Measurements from ENCODE around the gene ARL8B. TPM values are rescaled to one million over a fixed set of nuclear protein-coding genes. Genes with fewer than 3 reads are reported as not detected.
"Not testable (repeated sequence)": the region's sequence is repeated elsewhere in the genome, so short reads cannot be mapped to it uniquely, and the experiment has no call there.

Gene ARL8B
- total and polyA plus RNA-seq, 8 donors, result 60.3 to 93.9 (median 70.2) TPM

DNA sequence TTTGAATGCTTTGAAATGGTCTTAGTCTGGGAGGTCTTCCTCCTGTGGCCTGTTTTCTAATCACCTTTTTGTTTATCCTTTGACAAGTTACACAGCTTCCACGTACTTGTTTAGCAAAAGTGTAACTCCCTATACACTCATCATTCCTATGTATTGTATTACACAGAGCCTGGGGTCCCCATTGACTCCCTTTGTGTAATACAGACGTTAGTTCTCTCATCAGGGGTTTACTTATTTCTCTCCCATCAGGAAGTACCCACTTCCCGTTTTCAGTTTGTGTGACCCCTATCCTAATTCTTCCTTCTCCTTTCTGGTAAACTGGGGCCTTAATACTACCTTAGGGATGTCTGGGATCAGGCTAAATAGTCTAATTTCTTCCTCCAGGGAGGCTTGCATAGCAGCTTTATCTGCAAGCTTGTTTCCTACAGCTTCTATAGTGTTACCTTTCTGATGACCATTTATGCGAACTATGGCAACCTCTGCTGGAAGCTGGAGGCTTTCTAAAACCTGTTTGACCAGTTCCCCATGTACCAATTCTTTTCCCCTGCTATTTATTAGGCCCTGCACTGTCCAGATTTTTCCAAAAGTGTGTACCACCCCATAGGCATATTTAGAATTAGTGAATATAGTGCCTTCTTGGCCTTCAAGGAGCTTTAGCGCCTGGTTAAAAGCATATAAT lies 22.4 kb downstream of the ARL8B start:
- Histone ChIP-seq H3K27me3 (no peaks in the 10 kb centered on the region), H3K9me3 (no peaks in the 10 kb centered on the region), H3K36me3 (peaks cover 0 to 9% of the 10 kb centered on the region in 2 donors), H3K4me1 (peaks cover under 1 to 77% of the 10 kb centered on the region in 2 donors), H3K27ac (peak overlapping the region in 1 of 2 donors; percentile 60), H3K4me3 (no peak overlapping the region)
- ATAC-seq (peak; percentile 43), DNase-seq (no peak)
- TF ChIP-seq CTCF (IDR thresholded peaks at IDR 0.05), result no peak
- intact Hi-C loops (cut with DNase I), result no loop called here

DNA sequence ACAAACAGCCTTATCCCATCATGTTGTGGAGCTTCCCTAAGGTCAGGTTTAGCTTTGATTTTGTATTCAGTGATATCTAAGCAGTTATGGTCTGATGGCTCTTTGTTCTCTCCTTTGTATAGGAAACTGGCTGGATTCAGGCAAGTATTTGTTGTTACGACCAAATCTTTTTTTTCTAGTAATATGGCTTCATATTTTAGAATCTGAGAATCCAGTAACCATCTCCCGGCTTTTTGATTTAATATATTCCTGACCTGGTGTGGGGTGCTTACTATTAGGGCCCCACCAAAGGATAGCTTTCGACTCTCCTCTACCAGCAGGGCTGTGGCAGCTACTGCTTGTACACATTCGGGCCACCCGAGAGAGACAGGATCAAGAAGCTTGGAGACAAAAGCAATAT lies 23.0 kb downstream of the ARL8B start:
- no peaks in the 10 kb centered on the region for H3K27me3 ChIP-seq
- intact Hi-C loops (cut with DNase I), result no loop called here
- peak overlapping the region in 1 of 2 donors; percentile 60 for H3K27ac ChIP-seq
- H3K4me1 ChIP-seq, result peaks cover 0 to 76% of the 10 kb centered on the region in 2 donors
- H3K9me3 ChIP-seq, result no peaks in the 10 kb centered on the region
- no peak for DNase-seq
- no peak for ATAC-seq
- peaks cover 0 to 9% of the 10 kb centered on the region in 2 donors for H3K36me3 ChIP-seq
- no peak overlapping the region for H3K4me3 ChIP-seq
- TF ChIP-seq CTCF (IDR thresholded peaks at IDR 0.05), result no peak

DNA sequence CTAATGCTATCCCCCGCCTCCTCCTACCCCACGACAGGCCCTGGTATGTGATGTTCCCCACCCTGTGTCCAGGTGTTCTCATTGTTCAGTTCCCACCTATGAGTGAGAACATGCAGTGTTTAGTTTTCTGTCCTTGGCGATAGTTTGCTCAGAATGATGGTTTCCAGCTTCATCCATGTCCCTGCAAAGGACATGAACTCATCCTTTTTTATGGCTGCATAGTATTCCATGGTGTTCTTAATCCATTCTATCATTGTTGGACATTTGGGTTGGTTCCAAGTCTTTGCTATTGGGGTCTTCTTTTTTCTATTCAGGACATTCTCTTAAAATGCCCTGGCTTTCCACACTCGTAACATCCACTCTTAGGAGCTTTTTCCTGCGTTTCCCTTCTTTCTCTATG lies 25.1 kb downstream of the ARL8B start:
- intact Hi-C loops (cut with DNase I); DNase-seq; ATAC-seq; H3K27me3 ChIP-seq; H3K27ac ChIP-seq; H3K9me3 ChIP-seq; H3K4me3 ChIP-seq; H3K36me3 ChIP-seq: not testable (repeated sequence)
- peaks cover 0 to 69% of the 10 kb centered on the region in 2 donors for H3K4me1 ChIP-seq

DNA sequence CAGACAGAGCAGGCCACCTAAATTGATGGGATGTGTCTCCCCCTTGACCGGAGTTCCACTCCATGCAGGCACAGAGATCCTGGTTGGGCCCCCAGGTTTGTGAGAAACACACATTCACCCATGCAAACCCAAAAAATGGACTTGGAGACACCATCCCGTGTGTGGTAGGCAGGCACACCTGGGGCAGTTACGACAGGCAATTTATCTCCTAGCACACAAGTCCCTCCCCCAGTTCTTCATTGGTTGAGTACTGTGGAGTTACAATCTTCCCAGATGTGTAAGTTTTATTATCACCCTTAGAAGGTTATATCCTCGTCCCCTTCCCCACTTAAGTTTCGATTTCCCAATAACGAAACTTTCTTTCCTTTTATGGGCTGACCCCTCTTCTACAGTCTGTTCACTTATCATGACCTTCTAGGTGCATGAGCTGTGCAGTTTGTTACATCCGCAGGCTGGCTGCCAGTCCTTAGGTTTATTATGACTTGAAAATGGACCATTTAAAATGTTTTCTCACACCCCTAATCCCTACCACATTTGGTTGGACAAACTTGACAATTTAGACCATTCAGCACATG lies 27.3 kb downstream of the ARL8B start:
- Histone ChIP-seq H3K4me1 (peaks cover 0 to 56% of the 10 kb centered on the region in 2 donors), H3K27ac (no peak overlapping the region), H3K36me3 (peaks cover 0 to 5% of the 10 kb centered on the region in 2 donors), H3K27me3 (no peaks in the 10 kb centered on the region), H3K9me3 (no peaks in the 10 kb centered on the region), H3K4me3 (no peak overlapping the region)
- intact Hi-C loops (cut with DNase I), result no loop called here
- ATAC-seq, result no peak
- no peak for TF ChIP-seq CTCF (IDR thresholded peaks at IDR 0.05)
- no peak for DNase-seq

DNA sequence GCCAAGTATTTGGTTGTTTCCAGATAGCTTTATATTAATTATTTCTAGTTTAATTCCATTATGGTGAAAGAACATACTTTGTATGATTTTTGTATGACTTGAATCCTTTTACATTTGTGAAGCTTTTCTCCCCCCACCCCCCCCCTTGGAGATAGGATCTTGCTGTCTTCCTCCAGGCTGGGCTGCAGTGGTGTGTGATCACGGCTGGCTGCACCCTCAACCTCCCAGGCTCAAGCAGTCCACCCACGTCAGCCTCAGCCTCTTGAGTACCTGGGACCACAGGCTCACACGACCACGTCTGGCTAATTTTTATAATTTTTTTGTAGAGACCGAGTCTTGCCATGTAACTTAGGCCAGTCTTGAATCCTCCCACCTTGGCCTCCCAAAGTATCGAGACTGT lies 29.5 kb downstream of the ARL8B start:
- ATAC-seq, result no peak
- no peak for DNase-seq
- Histone ChIP-seq H3K27ac (no peak overlapping the region), H3K4me1 (peaks cover 0 to 42% of the 10 kb centered on the region in 2 donors), H3K4me3 (no peak overlapping the region), H3K36me3 (peaks cover 0 to 3% of the 10 kb centered on the region in 2 donors), H3K27me3 (no peaks in the 10 kb centered on the region), H3K9me3 (no peaks in the 10 kb centered on the region)
- intact Hi-C loops (cut with DNase I), result no loop called here
- no peak for TF ChIP-seq CTCF (IDR thresholded peaks at IDR 0.05)
